OCI-LY7 (cell line): ENCODE measurements around the gene MTIF2. TPM values are rescaled to one million over a fixed set of nuclear protein-coding genes. Genes with fewer than 3 reads are reported as not detected.
"Not testable (repeated sequence)": the region's sequence is repeated elsewhere in the genome, so short reads cannot be mapped to it uniquely, and the experiment has no call there.

ENCODE experiments used
- BruUV-seq: library from RNA; stranded (reverse); fragments of 400-500 nt; replicated peaks from 2 replicates; lab custom pipeline; 2021; lab: Mats Ljungman, UMichigan
- CTCF ChIA-PET: fragments of 300-600 bp; sonication (Branson Sonifier 250); formaldehyde crosslinking; loops from one replicate; lab custom pipeline; 2022; ENCODE audit warnings: antibody characterized with exemption; ENCODE audit not compliant: unreplicated experiment; lab: Charles Lee
- POLR2A ChIA-PET: fragments of 300-600 bp; sonication (Branson Sonifier 250); formaldehyde crosslinking; loops from one replicate; lab custom pipeline; 2022; ENCODE audit warnings: antibody characterized with exemption; lab: Charles Lee
- DNase-seq: peaks from one replicate; pipeline ENCODE4 v3.0.0-alpha.2; 2015; ENCODE audit warnings: low spot score
- H2AFZ ChIP-seq: fragments of 200-600 bp; sonication (generic), shearing (Covaris generic); 2 replicates; pipeline ENCODE4 v1.6.1; 2014; ENCODE audit warnings: mild to moderate bottlenecking, antibody characterized with exemption, low read length, moderate library complexity
- H3K27ac ChIP-seq: fragments of 200-600 bp; sonication (generic); 2 replicates; pipeline ENCODE4 v1.5.1; 2014; ENCODE audit warnings: mixed run types, low read depth, mild to moderate bottlenecking, moderate library complexity, low read length, inconsistent platforms; ENCODE audit not compliant: poor library complexity, severe bottlenecking
- H3K36me3 ChIP-seq: fragments of 200-600 bp; sonication (generic); 2 replicates; pipeline ENCODE4 v1.6.1; 2014; ENCODE audit warnings: mild to moderate bottlenecking, antibody characterized with exemption, low read length, moderate library complexity, mixed read lengths; ENCODE audit not compliant: insufficient read depth
- H3K4me1 ChIP-seq: fragments of 200-600 bp; sonication (generic); 2 replicates; pipeline ENCODE4 v1.5.1; 2014; ENCODE audit warnings: mild to moderate bottlenecking, low read length; ENCODE audit not compliant: insufficient read depth, poor library complexity, severe bottlenecking
- H3K4me2 ChIP-seq: fragments of 200-600 bp; sonication (generic); 2 replicates; pipeline ENCODE4 v1.6.1; 2014; ENCODE audit warnings: mild to moderate bottlenecking, low read length
- H3K4me3 ChIP-seq: fragments of 200-600 bp; sonication (generic); 2 replicates; pipeline ENCODE4 v1.5.1; 2014; ENCODE audit warnings: mild to moderate bottlenecking, low read depth, low read length; ENCODE audit not compliant: poor library complexity, severe bottlenecking
- H3K79me2 ChIP-seq: fragments of 200-600 bp; sonication (generic); 2 replicates; pipeline ENCODE4 v1.6.1; 2016; ENCODE audit warnings: low read depth, mild to moderate bottlenecking, low read length, moderate library complexity, mixed read lengths; ENCODE audit not compliant: insufficient read depth
- H3K9me2 ChIP-seq: fragments of 200-600 bp; sonication (generic); 2 replicates; pipeline ENCODE4 v1.6.1; 2016; ENCODE audit warnings: mild to moderate bottlenecking, low read length, mixed read lengths; ENCODE audit not compliant: insufficient read depth
- H3K9me3 ChIP-seq: fragments of 200-600 bp; sonication (generic); 2 replicates; pipeline ENCODE4 v1.6.1; 2014; ENCODE audit warnings: mild to moderate bottlenecking, mixed run types, low read length, mixed read lengths
- H4K20me1 ChIP-seq: fragments of 200-600 bp; sonication (generic); 2 replicates; pipeline ENCODE4 v1.6.1; 2014; ENCODE audit warnings: mild to moderate bottlenecking, antibody characterized with exemption, low read length, moderate library complexity, mixed read lengths; ENCODE audit not compliant: insufficient read depth
- CTCF ChIP-seq: fragments of 200-600 bp; sonication (generic); conservative IDR thresholded peaks from 2 replicates; pipeline ENCODE4 v1.5.1; 2014; ENCODE audit warnings: mild to moderate bottlenecking, antibody characterized with exemption, low read length, moderate library complexity, mixed read lengths
- EZH2phosphoT487 ChIP-seq: fragments of 200-600 bp; sonication (generic); IDR thresholded peaks from 2 replicates; pipeline ENCODE4 v1.6.1; 2018; ENCODE audit warnings: low read depth, borderline replicate concordance, mild to moderate bottlenecking, mixed run types, antibody characterized with exemption, low read length, moderate library complexity, mixed read lengths
- intact Hi-C: fragments of 100-400 bp; cut with micrococcal nuclease; formaldehyde crosslinking; loops from one replicate; pipeline ENCODE4 v1.10.0; 2022; ENCODE audit not compliant: unreplicated experiment
- total RNA-seq, 2 experiments: library from RNA; depleted of rRNA in 1 of 2; stranded (reverse); fragments of >200 nt in 1 of 2; shearing (Covaris generic) in 1 of 2; gene quantifications; 2 replicates each; pipeline ENCODE4 v1.2.3, GENCODE V29; 2014 to 2022

The MTIF2 gene
- total RNA-seq, 2 experiments from 2014 or later, result 33.5 to 47.1 TPM

DNA sequence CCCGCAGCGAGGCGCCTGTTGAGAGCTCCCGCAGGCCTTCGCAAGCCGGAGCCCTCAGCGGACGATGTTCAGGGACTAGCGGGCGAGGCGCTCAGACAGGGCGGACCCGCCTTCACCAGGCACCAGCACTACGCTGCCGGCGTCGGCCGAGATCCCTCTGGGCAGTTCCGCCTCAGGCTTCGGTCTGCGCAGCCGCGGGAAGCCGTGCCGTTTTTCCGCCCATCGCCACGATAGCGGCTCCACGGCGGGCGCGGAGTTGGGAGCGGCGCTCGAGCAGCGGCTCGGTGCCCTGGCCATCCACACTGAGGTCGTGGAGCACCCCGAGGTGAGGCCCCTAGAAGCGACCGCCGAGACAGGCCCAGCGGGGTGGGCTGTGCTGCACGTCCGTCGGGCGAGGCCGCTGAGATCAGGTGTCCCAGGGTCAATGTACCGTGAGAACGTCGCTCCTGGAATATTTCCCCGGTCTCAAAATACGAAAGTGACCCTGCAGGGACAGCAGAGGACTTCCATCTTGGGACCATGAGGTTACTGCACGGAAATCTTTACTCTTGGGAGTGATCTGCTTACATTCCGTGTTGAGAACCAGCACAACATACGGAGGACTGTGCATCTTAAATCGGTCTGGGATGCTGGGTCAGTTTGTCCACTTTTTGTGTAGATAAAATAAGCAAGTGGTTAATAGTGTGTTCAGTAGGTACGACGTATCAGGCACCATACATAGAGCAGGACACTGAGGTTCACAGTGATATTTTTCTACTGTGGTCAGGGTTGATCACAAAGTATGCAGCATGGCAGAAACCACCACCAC lies 13.3 kb upstream of the MTIF2 start:
- Histone ChIP-seq H3K4me2 (peak overlapping the region; percentile 81), H3K27ac (peak overlapping the region; percentile 13), H3K36me3 (peaks cover 12% of the 10 kb centered on the region), H3K4me3 (peak overlapping the region; percentile 72), H3K79me2 (no peaks in the 10 kb centered on the region), H3K4me1 (peaks cover 12% of the 10 kb centered on the region), H3K9me3 (no peaks in the 10 kb centered on the region), H3K9me2 (no peaks in the 10 kb centered on the region), H2AFZ (peak overlapping the region; percentile 94), H4K20me1 (no peaks in the 10 kb centered on the region)
- TF ChIP-seq CTCF (no peak), EZH2phosphoT487 (no peak)
- BruUV-seq, result TSS peak; percentile 74
- CTCF ChIA-PET, result no interaction called here
- peak; percentile 89 for DNase-seq
- intact Hi-C loops, result loop anchor here (2.0 kb wide), 1 partner anchor 138 kb away; no protein-coding TSS in a partner anchor
- POLR2A ChIA-PET, result interaction anchor here (0.6 to 1.7 kb wide), 3 partner anchors 11 to 305 kb away, joined by 3 to 9 read pairs (median 3); no protein-coding TSS in a partner anchor

- H3K4me3 ChIP-seq, H3K36me3 ChIP-seq, H3K27ac ChIP-seq, DNase-seq, H3K9me3 ChIP-seq, H3K79me2 ChIP-seq, H4K20me1 ChIP-seq, CTCF ChIA-PET, H3K9me2 ChIP-seq, intact Hi-C loops: not testable (repeated sequence)
- TSS peak; percentile 43 for BruUV-seq
- POLR2A ChIA-PET, result interaction anchor here (0.7 to 1.7 kb wide), 6 partner anchors 11 to 57 kb away, joined by 3 to 9 read pairs (median 3); no protein-coding TSS in a partner anchor
- Histone ChIP-seq H3K4me2 (peak overlapping the region; percentile 81; the same call in 1 of the 2 replicates), H2AFZ (peak overlapping the region; percentile 94; the same call in 1 of the 2 replicates), H3K4me1 (peaks cover 12% of the 10 kb centered on the region)
Measured at GRCh38 chr2:55280851-55281546, 12.0 kb upstream of the MTIF2 start.

GRCh38 chr2:55279859-55280424 lies 10.9 kb upstream of the MTIF2 start:
- H3K36me3 ChIP-seq, H3K9me3 ChIP-seq, H3K79me2 ChIP-seq, CTCF ChIA-PET, H3K4me3 ChIP-seq, H4K20me1 ChIP-seq, H3K27ac ChIP-seq, DNase-seq, intact Hi-C loops, BruUV-seq, H3K4me2 ChIP-seq, H2AFZ ChIP-seq, H3K9me2 ChIP-seq: not testable (repeated sequence)
- POLR2A ChIA-PET, result interaction anchor here (1.0 to 1.4 kb wide), 2 partner anchors 12 to 31 kb away, joined by 3 to 5 read pairs; no protein-coding TSS in a partner anchor
- H3K4me1 ChIP-seq, result peaks cover 12% of the 10 kb centered on the region

DNA sequence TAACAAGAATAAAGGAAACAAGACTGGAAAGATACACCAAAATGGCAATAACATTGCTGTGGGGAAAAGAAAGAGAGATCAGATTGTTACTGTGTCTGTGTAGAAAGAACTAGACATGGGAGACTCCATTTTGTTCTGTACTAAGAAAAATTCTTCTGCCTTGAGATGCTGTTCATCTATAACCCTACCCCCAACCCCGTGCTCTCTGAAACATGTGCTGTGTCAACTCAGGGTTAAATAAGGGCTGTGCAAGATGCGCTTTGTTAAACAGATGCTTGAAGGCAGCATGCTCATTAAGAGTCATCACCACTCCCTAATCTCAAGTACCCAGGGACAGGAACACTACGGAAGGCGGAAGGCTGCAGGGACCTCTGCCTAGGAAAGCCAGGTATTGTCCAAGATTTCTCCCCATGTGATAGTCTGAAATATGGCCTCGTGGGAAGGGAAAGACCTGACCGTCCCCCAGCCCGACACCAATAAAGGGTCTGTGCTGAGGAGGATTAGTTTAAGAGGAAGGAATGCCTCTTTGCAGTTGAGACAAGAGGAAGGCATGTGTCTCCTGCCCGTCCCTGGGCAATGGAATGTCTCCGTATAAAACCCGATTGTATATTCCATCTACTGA lies 10.3 kb upstream of the MTIF2 start:
- intact Hi-C loops, result not testable (repeated sequence)

More for the DNA sequence above, 10.3 kb upstream of the MTIF2 start:
- DNase-seq, H3K79me2 ChIP-seq, H2AFZ ChIP-seq, POLR2A ChIA-PET, H4K20me1 ChIP-seq, H3K9me2 ChIP-seq, H3K9me3 ChIP-seq, BruUV-seq, H3K36me3 ChIP-seq, CTCF ChIA-PET, H3K4me3 ChIP-seq, H3K4me2 ChIP-seq, H3K27ac ChIP-seq: not testable (repeated sequence)
- peaks cover 12% of the 10 kb centered on the region for H3K4me1 ChIP-seq
